Uterus (tissue), 2 donors: ENCODE results near the gene LIG3.

Source experiments
- CTCF ChIP-seq, 4 experiments: fragments of 200-600 bp in 2 of 4; fragments of 450-650 bp in 2 of 4; sonication (generic) in 2 of 4; IDR thresholded peaks; one replicate each; pipeline ENCODE4 v1.5.1; 2016 to 2019; ENCODE audit warnings: antibody characterized with exemption in 4 of 4, mild to moderate bottlenecking in 2 of 4, moderate library complexity in 1 of 4
- POLR2A ChIP-seq, 2 donors: fragments of 450-650 bp; IDR thresholded peaks; one replicate each; pipeline ENCODE4 v1.6.1; 2016; ENCODE audit warnings: antibody characterized with exemption in 2 of 2, mild to moderate bottlenecking in 1 of 2, moderate library complexity in 1 of 2

- TF ChIP-seq CTCF (IDR thresholded peaks at IDR 0.05) (no peak), POLR2A (IDR thresholded peaks at IDR 0.05) (no peak)
Measured at GRCh38 chr17:35019386-35020179, 39.3 kb downstream of the LIG3 start.
